Measurements from ENCODE around the gene UBE2E2.

Gene UBE2E2

GRCh38 chr3:23640471-23641146 lies 437.5 kb downstream of the UBE2E2 start:
- Histone ChIP-seq H2AFZ (ENCODE audit: low read length) (peak overlapping the region; percentile 28; the same call in 1 of the 2 replicates), H3K36me3 (ENCODE audit: insufficient read depth, low read length) (no peaks in the 10 kb centered on the region), H4K20me1 (ENCODE audit: insufficient read depth, low read length, poor library complexity, severe bottlenecking) (no peaks in the 10 kb centered on the region), H3K4me3 (ENCODE audit: low read length, poor library complexity, severe bottlenecking) (no peak overlapping the region), H3K79me2 (ENCODE audit: insufficient read depth, low read length) (no peaks in the 10 kb centered on the region), H3F3A (ENCODE audit: low read depth) (no peaks in the 10 kb centered on the region), H3K4me1 (ENCODE audit: insufficient read depth, low read length, poor library complexity, severe bottlenecking) (no peaks in the 10 kb centered on the region), H3K9me3 (ENCODE audit: insufficient read depth, low read depth, low read length) (peaks cover 3% of the 10 kb centered on the region; the same call in 1 of the 2 replicates), H3K27me3 (ENCODE audit: insufficient read depth, low read length, poor library complexity, severe bottlenecking) (no peaks in the 10 kb centered on the region), H3K9ac (ENCODE audit: low read depth, low read length, poor library complexity, severe bottlenecking) (no peak overlapping the region), H3K4me2 (ENCODE audit: low read depth, low read length, poor library complexity, severe bottlenecking) (no peak overlapping the region), H3K9me2 (replicated peaks; ENCODE audit: low read depth, low read length) (no peaks in the 10 kb centered on the region)
- no peak for TF ChIP-seq EZH2phosphoT487 (IDR thresholded peaks at IDR 0.05; ENCODE audit: borderline replicate concordance)
- TF ChIP-seq, protein P1, sequence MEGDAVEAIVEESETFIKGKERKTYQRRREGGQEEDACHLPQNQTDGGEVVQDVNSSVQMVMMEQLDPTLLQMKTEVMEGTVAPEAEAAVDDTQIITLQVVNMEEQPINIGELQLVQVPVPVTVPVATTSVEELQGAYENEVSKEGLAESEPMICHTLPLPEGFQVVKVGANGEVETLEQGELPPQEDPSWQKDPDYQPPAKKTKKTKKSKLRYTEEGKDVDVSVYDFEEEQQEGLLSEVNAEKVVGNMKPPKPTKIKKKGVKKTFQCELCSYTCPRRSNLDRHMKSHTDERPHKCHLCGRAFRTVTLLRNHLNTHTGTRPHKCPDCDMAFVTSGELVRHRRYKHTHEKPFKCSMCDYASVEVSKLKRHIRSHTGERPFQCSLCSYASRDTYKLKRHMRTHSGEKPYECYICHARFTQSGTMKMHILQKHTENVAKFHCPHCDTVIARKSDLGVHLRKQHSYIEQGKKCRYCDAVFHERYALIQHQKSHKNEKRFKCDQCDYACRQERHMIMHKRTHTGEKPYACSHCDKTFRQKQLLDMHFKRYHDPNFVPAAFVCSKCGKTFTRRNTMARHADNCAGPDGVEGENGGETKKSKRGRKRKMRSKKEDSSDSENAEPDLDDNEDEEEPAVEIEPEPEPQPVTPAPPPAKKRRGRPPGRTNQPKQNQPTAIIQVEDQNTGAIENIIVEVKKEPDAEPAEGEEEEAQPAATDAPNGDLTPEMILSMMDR (conservative IDR thresholded peaks at IDR 0.05; ENCODE audit: low read length), result no peak
